ENCODE measurements around the gene FGF1. TPM values are rescaled to one million over a fixed set of nuclear protein-coding genes. Genes with fewer than 3 reads are reported as not detected.

FGF1 gene
- total and polyA plus RNA-seq, 3 donors from 2014 or later, result 1.9 to 4.4 (median 2.2) TPM

DNA sequence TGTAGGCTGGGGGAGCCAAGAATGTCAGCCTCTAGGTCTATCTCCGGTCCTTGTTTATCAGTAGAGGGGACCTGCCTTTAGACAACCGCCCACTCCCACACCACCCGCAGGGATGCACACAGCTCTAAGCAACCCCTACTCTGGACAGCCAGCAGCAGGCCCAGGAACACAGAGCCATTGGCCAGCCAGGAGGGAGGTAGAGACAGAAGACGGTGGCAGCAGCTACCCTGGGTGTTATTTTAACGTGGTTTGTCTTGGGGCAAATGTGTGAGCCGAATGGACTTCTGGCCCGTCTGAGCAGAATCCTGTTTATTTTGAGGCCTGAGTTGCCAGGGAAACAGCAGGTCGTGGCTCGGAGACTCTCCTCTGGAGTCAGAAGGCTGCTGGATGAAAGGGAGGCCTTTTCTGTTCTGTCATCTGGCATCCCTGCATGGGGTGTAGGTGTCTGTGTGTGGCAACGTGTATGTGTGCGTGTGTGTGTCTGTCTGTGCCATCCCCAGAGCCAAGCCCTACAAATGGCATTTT is 382 bp upstream of the FGF1 start:
- WGBS, 2 donors, result 69 to 82% methylated on average over 2 to 11 of the region's 11 CpGs
- Histone ChIP-seq H3K27me3 (no peaks in the 10 kb centered on the region), H3K36me3 (ENCODE audit: low read depth, missing control alignments) (no peaks in the 10 kb centered on the region), H3K4me3 (no peak overlapping the region), H3K9me3 (no peaks in the 10 kb centered on the region), H3K4me1 (peaks cover 2% of the 10 kb centered on the region), H3K27ac (no peak overlapping the region)
- DNase-seq, result no peak
- no peak for TF ChIP-seq POLR2A (IDR thresholded peaks at IDR 0.05)
- TF ChIP-seq CTCF (IDR thresholded peaks at IDR 0.05), result no peak
- intact Hi-C loops (cut with DNase I; ENCODE audit: low total_unique reads), result no loop called here

- WGBS, 2 donors, result 50 to 54% methylated on average over 2 to 9 of the region's 9 CpGs
- H3K27me3 ChIP-seq, result no peaks in the 10 kb centered on the region
- no peak overlapping the region for H3K4me3 ChIP-seq
- no peaks in the 10 kb centered on the region for H3K9me3 ChIP-seq
- peaks cover 2% of the 10 kb centered on the region for H3K4me1 ChIP-seq
- no peak for TF ChIP-seq POLR2A (IDR thresholded peaks at IDR 0.05)
- TF ChIP-seq CTCF (IDR thresholded peaks at IDR 0.05), result no peak
- H3K27ac ChIP-seq, result no peak overlapping the region
- peak; percentile 55 for DNase-seq
- no peaks in the 10 kb centered on the region for H3K36me3 ChIP-seq (ENCODE audit: low read depth, missing control alignments)
- intact Hi-C loops (cut with DNase I; ENCODE audit: low total_unique reads), result no loop called here
These were observed 1.3 kb downstream of the FGF1 start for GRCh38 chr5:142684508-142685041.

DNA sequence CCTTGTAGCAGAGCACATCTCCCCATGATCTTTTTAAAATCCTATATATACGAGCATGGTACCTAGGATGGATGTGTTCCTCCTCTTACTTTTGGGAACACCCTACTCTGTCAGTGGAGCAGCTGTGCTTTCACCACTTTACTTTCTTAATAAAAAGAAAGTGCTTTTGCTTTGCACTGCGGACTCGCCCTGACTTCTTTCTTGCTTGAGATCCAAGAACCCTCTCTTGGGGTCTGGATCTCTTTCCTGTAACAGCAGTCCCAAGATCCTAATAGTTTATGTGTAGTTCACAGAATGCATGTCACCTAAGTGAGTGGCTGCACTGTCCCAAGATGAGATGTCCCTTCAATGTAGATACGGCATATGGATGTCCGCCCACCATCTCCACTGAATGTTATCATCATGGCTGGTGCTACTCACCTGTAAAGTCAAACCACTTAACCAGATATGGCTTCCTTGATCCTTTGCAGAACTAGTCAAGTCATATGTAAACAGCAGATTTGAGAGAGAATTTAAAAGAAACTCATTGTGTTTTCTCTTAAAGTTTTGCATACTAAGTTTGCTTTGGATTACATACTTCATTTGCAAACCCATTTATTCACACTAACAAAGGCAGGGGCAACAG is 1.9 kb downstream of the FGF1 start:
- H3K27ac ChIP-seq, result no peak overlapping the region
- intact Hi-C loops (cut with DNase I; ENCODE audit: low total_unique reads), result no loop called here
- no peaks in the 10 kb centered on the region for H3K27me3 ChIP-seq
- peaks cover 2% of the 10 kb centered on the region for H3K4me1 ChIP-seq
- no peak for DNase-seq
- 75 to 87% methylated on average over 5 of the region's 5 CpGs for WGBS, 2 donors
- no peaks in the 10 kb centered on the region for H3K36me3 ChIP-seq (ENCODE audit: low read depth, missing control alignments)
- TF ChIP-seq POLR2A (IDR thresholded peaks at IDR 0.05) (no peak), CTCF (IDR thresholded peaks at IDR 0.05) (no peak)
- H3K9me3 ChIP-seq, result no peaks in the 10 kb centered on the region
- H3K4me3 ChIP-seq, result no peak overlapping the region

DNA sequence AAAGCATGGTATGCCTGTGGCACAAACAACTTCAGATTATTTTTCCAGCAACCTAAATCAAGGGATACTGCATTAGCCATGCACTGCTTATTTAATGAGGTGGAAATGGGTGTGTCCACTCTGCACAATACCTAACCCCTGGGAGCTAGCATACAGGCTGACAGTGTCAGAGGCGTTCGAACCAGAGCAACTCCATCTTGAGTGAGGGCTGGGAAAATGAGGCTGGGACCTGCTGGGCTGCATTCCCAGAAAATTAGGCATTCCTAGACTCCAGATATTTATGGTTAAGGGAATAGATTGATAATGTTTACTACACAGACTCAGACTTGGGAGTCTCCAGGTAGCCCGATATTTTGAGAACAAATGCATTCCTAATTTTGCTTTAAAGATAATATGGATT is 2.8 kb downstream of the FGF1 start:
- intact Hi-C loops (cut with DNase I; ENCODE audit: low total_unique reads), result no loop called here
- H3K9me3 ChIP-seq, result no peaks in the 10 kb centered on the region
- H3K4me3 ChIP-seq, result no peak overlapping the region
- no peak overlapping the region for H3K27ac ChIP-seq
- H3K36me3 ChIP-seq (ENCODE audit: low read depth, missing control alignments), result no peaks in the 10 kb centered on the region
- peaks cover 2% of the 10 kb centered on the region for H3K4me1 ChIP-seq
- no peak for TF ChIP-seq CTCF (IDR thresholded peaks at IDR 0.05)
- TF ChIP-seq POLR2A (IDR thresholded peaks at IDR 0.05), result no peak
- DNase-seq, result no peak
- no peaks in the 10 kb centered on the region for H3K27me3 ChIP-seq
- WGBS, 2 donors, result 88 to 96% methylated on average over 2 to 3 of the region's 3 CpGs
